GM21367 (cell line): Measurements from ENCODE around the gene EPX.

ENCODE experiments used
- ATAC-seq: cut with Tn5 transposase; IDR thresholded peaks from one replicate; pipeline ENCODE4 v1.9.1; 2021; ENCODE audit not compliant: unreplicated experiment

EPX gene

DNA sequence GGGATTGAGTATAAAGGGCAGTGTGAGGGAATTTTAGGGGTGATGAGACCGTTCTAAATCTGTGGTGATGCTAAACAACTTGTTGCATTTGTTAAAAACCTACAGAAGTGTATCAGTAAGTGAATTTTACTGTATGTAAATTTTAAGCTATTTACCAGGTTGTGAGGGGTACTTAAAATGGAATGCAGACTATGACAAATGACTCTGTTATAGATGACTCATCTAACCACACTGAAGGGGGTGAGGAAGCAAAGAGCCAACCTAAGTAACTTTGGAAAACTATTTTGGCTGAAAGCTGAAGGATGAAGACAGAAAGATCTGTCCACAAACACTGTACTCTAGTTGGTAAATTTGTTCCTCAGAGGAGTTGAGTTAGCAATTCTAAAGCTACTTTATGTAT, 31.8 kb downstream of the EPX start:
- no peak for ATAC-seq

DNA sequence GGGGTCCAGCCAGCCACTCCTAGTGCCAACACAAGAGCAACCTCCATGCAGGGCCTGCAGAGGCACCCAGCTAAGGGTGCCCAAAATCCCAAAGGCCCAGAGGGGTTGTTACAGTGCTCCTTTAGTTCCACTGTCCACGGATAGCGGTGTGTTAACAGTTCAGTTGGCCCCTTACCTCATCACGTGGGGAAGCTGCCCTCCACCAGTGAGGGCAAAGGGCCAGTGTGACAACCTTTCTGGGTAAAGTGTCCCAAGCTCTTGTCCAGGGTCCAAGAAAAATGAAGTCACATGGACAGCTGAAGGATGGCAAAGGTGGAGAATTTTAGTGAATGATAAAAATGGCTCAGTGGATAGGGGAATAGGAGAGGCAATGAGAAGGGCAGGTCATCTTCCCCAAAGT, 35.2 kb downstream of the EPX start:
- no peak for ATAC-seq

DNA sequence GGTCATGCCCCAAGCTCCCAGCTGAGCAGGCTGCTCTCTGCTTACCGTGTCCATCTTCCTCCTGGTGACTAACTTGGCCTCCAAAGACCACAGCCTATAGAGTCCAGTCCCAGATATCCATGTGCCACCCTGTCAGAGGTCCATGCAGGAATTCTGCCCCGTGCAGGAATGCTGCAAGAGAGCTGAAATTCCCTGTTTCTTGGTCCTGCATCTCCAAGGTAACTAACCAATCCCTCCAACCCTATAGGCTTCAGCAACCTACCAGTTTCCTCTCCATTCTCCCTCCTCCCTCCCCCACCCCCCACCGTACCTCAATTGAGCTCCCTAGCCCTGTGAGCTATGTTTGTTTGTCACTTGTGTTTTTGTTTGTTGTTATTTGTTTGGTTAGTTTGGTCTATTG, 36.2 kb downstream of the EPX start:
- no peak for ATAC-seq

DNA sequence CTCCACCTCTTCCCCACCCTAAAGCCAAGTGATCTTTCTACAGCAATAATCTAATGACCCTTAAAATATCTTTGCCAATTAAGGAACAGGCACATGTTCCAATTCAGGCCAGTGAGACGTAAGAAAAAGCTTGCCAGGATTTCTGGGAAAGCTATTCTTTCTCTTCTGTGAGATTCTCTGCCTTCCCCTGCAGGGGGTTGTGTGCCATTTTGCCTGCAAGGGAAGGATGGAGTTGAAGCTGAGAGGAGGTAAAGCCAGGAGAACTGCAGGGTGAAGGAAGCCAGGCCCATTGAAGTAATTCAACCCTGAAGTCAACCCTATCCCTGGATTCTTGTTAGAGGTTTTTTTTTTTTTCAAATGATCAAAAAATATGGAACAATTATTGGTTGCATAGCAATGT, 36.9 kb downstream of the EPX start:
- no peak for ATAC-seq

DNA sequence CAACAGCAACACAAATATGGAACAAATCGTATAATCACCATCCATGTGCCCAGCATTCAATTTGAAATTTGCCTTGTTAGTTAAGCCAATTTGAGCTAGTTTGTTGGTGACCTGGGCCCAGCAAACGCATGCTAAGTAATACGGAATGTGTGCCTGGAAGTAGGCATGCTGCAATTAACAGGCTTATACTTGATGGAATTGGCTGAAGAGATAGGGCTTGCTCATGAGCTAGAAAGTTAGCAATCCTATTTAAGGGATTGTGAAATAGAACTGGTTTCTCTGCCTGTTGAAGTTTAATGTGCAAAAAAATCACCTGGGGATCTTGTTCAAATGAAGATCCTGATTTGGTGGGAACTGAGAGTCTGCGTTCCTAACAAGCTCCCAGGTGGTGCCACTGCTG, 37.4 kb downstream of the EPX start:
- no peak for ATAC-seq

DNA sequence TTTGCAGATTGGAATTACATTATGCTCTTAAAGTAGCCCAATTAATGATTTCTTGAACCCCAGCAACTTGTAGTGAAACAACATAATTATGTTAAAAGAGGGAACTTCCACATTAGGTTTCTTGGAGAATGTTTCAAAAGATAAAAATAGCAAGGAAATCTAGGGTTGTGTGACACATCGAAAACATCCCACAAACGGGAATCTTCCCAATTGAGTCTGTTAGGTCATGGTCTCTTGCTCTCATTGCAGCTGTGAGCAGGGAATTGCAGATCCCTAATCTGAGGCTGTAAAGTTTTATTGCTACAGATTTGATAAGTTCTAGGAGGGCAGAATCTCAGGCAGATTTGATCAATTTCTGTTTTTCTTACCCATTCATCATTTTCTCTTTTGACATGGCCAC, 39.1 kb downstream of the EPX start:
- no peak for ATAC-seq

DNA sequence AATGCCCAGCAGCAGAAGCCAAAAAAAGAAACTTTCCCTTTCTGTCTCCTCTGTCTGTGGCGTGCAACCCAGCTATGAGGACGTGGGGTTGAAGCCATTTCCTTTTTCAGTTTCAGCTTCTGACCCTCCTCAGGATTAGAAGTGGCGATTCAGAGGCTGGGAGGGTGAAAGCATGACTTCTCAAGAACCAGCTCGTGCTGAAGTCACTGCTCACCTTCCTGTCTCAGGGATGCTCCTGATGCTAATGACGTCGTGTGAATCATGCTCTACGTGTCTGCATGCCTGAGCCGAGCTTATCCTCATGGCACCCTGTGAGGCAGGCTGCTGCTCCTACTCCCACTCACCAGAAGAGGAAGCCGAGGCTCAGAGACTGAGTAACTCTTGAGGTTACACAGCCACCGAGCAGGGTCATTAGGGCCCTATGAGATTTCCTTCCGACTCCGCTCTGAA, 40.2 kb downstream of the EPX start:
- peak; percentile 45 for ATAC-seq

DNA sequence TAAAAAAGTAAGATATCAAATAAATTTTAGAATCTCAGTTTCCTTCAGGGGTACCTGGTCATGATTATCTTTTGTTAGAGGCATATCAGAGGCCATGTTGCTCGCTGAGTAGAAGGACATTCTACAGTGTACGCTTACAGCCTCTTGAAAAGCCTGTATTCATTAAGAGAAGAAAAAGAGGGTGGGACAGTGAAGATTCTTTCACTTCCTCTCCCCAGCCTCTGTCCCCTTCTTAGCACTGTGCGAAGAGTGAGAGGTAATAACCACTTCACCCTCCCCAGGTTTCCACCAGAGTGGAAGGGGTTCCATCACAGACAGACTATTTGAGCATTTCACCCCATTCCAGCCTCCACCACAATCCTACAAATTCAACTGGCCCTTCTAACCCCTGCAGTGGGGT, 41.0 kb downstream of the EPX start:
- ATAC-seq: no peak

DNA sequence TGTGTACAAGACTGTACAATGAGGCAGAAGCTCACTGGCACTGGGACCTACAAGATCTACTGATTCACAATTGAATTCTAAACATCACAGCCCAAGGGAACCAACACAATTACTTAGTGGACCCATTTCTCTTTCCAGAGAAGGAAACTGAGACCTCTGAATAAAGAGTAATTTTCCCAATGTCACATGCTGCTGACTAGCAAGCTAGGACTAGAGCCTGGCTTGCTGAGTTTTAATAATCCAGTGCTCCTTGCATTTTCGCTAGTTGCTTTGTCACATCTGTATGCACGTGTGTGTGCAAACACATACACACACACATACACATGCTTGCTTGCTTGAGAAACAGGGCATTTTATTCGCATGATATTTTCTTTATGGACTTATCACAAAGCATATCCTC, 42.0 kb downstream of the EPX start:
- no peak for ATAC-seq

DNA sequence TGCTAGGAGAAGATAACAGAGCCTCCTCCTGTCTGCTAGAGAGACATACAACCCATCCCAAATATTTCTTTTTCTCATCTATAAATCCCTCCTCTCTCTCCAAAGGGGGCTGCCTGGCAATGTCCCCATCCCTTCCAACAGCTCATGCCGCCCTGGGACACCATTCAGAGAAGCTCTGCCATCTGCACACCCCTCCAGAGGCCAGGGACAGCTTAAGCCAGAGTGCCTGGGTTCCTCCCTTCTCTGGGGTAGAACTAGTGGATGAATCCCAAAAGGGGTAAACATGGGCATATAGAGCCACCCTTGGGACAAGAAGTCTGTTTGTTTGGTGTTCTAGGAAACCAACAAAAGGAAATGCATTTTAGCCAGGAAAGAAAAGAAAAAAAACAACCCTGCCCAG, 43.3 kb downstream of the EPX start:
- no peak for ATAC-seq

DNA sequence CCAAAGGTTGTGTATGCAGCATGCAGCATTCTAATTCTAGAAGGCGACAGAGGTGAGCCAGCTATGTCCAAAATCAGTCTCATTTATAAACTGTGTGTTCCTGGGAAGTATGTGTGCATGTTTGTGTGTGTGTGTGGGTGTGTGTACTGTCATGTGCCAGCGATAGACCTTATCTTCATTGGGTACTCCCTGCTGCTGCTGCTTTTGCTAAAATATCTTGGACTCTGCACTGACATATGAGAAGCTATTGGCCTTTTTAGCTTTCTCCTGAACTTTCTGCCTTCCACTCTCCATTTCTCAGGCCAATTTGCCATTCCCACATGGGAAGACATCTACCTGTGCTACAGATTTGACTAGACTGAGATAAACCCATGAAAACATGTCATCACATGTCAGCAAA, 43.9 kb downstream of the EPX start:
- no peak for ATAC-seq

DNA sequence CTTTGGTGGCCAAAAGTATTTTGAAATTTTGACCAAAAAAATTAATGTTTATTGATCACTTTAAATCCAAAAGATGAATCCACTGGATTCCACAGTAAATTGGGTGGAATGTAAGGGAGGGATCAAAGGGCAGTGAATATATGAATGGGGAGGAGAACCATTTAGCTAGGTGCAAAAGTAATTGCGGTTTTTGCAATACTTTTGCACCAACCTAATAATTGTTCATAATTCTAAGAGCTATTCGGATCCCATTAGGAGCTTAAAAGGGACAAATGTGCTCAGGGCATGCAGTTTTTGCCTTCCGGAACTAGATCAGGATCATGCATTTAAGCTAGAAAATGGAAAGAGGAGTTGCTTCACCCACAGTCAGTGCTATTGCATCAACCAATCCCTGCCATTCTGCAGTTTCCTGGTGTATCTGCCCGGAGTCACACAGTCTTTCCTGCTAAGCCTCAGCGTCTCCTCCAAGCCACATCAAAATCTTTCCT, 45.7 kb downstream of the EPX start, which contains the start of gene LPO:
LPO (plus strand) TSS at position 438 of the 488 bp plus-strand sequence. CDS start 4,396 bp downstream, outside the sequence.
- ATAC-seq: no peak

DNA sequence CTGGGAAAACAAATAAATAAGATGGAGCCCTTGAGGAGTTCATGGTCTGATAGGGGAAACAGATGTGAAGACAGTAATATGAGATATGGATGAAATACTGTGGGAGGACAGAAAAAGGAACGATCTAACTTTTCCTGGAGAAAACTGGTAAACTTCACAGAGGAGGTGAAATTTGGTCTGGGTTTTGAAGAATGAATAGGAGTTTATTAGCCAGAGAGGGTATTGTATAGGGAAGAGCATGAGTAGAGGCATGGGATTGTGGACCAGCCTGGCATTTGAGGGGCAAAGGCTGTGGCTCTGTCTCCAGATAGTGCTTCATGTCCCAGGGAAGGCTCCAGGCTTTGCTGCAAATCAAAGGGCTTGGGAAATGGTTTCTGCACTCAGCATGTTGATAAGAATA, 47.5 kb downstream of the EPX start:
- no peak for ATAC-seq

DNA sequence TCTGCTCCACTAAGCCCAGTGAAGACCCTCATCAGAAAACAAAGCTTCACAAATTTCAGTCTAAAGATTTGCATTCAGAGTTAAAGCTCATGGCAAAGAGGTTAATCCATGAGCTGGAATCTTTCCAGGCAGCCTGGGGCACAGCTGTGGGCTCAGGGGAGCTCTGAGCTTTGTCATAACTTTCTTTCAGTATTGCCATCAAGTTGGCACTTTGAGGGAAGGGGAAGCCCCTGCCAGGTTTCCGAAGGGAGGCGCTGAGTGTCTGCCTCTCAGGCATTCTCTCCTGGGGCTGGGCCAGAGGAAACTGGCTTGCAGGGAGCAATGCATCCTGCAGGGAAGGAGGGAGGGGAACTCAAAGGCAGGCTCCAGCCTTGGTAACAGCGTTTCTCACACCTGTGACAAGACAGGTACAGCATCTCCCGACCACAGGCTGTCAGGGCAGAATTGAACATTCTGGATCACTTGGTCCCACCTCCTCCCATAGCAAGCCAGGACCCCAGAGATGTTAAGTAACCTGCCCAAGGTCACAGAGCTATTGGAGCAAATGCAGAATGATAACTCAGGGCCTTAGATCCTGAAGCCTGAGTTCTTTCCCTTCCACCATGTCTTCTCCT, 49.8 kb downstream of the EPX start:
- ATAC-seq: no peak

DNA sequence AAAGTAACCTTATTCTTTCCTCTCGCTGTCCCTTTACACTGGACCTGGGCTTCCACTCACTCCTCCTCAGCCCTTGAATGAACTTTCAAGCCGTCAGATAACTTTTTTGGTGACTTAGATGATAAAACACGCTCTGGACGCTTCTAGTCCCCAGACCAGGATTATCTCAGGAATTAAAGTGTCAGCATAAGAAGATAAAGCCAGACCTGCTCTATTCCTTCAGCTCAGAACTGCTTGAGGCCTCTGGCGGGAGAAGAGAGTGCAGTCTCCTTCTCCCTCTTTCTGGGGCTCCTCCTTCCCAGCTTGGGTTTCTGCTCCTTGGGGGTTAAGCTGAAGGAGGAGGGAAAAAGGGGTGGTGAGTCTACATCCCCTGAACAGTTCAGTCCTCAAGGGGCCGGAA, 52.4 kb downstream of the EPX start:
- ATAC-seq: no peak

DNA sequence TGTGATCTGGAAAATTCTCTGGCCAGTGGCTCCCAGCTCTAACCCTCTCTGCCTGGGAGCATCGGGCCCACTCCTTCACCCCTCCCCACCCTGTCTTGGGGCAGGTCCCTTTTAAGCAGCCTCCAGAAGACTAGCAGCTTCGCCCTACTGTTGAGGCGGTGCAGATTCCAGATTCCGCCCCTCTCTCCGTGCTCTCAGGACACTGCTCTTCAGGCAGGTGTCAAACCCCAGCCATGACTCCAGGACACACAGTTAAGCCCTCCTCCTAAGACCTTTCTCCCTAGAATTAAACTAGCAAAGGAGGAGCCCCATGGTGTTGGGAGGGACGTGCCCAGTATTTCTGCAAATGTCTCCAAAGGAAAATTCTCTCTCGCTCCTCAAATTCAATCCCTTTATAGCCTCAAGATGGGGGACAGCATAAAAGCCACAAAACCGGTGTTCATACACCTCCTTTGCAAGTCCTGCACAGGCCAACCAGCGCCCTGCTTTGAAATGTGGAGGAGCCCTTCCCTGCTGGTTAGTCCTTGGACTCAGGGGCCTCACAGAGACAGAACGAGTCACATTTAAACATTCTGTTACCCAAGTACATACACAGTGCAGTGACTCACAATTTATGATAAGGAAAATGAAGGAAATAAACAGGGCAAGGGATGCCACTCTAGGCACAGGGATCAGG, 53.0 kb downstream of the EPX start:
- ATAC-seq: no peak

DNA sequence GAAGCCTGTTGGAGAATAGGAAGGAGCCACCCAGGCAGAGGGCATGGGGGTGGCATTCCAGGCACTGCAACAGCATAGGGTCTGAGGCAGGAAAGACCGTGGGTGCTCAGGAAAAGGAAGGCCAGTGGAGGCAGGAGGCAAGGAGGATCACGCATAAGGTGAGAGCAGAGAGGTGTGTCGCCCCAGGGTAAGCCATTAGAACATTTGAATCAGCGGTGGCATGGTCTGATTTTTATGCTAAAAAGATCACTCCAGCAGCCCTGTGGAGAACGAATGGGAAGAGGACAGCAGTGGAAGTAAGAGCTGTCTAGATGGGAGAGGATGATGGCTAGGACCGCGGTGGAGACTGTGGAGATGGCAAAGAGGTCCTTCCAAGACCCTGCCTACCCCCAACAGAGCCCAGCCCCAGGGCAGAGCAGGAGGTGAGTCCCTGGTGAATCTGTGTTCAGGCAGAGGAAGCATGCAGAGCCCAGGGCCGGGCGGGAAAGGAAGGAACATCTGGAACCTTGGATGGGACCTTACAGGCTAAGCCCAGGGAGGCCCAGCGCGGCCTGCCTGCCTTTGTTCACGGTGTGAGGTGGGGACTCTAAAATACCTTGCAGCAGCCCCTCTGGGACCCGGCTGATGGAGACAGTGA, 53.7 kb downstream of the EPX start:
- no peak for ATAC-seq

DNA sequence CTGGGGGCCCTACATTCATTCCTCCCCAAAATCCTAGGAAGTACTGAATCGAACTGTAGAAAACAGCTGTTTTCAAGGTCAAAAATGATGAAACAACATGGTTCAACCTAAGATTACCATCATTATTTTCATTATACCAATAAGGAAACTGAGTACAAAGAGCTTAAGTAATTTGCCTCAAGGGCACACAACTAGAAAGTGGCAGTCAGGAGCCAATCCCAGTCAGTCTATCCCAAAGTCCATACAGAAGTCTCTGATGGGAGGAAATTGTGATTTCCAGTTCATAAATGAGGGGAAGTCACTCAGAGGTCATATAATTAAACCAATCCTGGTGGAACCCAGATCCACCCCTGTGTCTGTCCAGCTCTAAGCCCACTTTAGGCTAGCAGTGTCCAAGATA, 54.3 kb downstream of the EPX start:
- ATAC-seq: no peak

DNA sequence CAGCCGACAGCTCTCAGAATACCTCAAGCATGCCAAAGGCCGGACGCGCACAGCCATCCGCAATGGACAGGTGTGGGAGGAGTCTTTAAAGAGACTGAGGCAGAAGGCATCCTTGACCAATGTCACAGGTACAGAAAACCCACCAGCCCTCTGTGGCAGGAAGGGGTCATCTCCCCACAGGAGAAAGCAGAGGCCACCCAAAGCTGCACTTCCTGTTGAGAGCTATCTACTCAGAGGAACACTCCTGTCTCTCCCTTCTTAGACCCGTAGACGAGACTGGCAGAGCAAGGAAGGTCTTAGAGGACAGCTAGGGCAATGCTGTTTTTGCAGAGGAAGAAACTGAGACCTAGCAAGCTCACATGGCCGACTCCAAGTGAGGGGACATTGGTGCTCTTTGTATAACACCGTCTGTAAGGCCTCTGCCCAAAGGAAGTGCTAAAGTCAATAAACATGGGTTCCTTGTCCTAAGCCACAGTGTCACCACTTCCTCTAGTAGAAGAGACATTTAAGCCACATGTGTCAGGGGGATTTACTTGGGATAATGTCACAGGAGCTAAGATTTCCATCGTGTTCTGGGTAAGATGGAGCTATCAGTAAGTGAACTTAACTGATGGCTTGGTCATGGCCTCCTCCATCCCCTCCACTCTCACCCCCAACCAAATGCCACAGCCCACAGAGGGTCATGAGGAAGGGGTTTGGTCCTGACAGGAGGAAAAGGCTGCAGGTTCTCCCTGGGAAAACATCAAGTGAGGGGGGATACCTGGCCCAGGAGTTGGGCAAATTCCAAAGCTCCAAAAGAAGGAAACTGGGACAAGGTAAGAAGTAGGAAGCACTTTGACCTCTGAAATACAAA, 55.2 kb downstream of the EPX start:
- ATAC-seq: no peak

DNA sequence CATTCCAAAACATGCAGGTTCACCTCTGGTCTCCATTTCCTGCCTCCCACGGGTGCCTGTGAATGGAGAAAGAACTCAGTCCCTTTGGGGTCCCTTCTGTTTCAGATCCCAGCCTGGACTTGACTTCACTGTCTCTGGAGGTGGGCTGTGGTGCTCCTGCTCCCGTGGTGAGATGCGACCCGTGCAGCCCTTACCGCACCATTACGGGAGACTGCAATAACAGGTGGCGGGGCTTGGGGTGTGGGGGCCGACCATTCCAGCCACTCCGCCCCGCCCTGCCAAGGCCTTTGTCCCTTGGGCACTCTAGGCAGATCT, 56.4 kb downstream of the EPX start:
- no peak for ATAC-seq

DNA sequence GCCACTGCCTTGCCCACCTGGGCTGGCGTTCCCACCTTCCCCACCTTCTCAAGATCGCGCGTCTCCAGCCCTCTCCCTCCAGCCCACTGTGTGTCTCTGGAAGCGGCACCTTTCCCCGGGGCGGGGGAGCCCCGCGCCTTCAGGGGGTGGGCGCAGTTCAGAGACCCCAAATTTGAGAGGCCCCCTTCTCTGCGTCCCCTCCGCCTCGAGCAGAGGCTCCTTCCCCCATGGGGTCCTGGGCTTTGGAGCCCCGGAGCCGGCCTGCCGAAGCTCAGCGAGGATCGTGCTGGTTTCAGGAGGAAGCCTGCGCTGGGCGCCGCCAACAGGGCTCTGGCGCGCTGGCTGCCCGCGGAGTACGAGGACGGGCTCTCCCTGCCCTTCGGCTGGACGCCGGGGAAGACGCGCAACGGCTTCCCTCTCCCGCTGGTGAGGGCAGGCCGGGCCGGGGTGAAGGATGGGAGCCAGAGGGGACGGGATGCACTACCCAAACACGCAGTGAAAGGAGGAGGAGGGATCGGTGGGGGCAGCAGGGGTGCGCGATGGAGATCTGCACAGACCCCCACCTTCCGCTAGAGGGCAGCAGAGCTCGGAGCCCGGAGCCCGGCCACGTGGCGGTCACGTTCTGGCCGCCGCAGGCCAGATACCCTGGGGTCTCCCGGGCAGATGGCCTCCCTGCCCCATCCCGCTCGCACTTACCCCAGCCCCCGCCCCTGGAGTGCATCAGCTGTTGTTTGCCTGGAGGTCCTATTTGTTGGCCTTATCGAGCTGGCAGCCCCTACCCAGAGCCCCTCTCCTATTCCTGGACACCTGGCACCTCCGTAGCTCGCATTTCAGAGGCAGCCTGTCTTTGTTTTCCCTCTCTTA, 57.0 kb downstream of the EPX start:
- peak; percentile 58 for ATAC-seq
